SK-N-DZ (cell line): ENCODE measurements around the gene TBC1D2B. TPM values are rescaled to one million over a fixed set of nuclear protein-coding genes. Genes with fewer than 3 reads are reported as not detected.

ENCODE experiments used
- DNase-seq: peaks from one replicate; pipeline ENCODE4 v3.0.0-alpha.2; 2015; ENCODE audit warnings: low spot score
- polyA plus RNA-seq, 2 experiments: library from polyadenylated mRNA; depleted of rRNA; stranded (reverse); fragments of >200 nt; gene quantifications; 2 replicates each; pipeline ENCODE4 v1.2.3, GENCODE V29; 2014

The TBC1D2B gene
- 13.1 and 13.7 TPM in 2 replicates for polyA plus RNA-seq (2014; cell fraction: cytosol; rRNA removed)
- 15.9 and 26.6 TPM in 2 replicates for polyA plus RNA-seq (2014; cell fraction: nucleus; rRNA removed)

DNA sequence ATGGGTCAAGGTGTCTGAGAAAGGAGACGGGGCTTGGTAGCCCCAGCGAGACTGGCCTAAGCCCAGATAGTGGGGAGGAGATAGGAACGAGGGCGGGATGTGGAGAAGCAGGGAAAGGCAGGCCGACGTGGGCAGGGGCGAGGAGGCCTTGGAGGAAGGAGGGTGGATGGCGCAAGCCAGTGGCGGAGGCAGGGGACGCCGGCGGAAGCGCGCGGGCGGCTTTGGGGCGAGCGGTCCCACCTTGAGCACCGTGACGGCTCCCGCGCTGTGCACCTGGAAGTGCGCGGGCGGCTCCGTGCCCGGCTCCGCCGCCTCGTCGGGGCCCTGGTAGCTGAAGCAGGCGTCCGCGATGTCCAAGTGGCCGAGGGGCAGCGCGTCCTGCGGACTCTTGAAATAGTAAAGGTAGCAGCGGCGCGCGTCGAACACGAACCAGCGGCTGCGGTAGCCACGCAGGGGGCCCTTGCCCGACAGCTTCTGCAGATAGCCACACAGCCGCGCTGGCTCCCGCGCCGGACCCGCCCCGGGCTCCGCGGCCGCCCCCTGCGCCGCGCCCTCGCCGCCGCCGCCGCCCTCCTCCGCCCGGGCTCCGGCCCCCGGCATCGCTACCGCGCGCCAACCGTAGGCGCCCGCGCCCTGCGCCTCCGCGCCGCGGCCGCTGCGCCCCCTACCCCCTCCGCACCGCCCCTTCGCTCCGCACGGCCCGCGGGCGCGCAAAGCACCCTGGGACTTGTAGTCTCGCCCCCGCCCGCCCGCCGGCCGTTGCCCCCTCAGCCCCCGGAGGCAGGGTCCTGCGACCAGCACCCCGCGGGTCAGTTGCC is at the start of gene TBC1D2B:
Gene TBC1D2B (minus strand): TSS at position 659 of the 818 bp plus-strand sequence. CDS start 59 bp downstream, at position 600.
- DNase-seq: peak; percentile 51

DNA sequence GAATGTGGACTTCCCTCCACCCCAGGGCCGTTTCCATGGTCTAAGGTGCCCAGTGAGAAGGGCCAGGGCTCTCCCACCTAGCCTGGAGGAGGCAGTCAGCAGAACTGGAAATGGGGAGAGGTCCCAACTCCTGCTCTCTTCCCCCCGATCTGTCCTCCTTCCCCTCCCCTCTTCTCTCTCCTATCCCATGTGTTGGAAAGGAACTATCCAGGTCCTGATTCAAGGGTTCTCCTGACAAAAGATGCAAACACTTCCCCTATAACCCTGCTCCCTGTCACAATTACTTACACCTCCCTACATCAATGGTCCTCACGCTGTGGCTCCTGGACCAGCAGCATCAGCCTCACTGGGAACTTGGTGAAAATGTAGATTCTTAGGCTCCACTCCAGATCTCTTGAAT is 47.8 kb upstream of the TBC1D2B start:
- DNase-seq: no peak

DNA sequence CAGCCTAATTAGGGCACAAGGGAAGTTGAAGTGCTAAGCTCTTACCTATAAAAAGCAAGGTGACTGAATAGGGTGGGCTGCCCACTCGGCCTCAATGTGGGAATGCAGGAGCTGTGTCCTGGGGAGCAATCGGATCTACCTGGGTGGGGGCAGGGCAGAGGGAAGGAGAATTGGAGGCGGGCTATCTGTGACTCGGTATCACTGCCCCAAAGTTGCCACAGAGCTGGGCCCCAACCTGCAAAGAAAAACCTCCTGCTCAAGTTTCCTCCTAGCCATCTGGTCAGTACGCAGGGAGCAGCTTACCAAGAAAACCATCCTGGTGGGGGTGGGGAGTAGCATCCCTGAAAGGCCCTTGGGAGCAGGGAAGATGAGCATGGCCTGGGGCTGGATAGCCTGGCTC is 43.0 kb upstream of the TBC1D2B start:
- DNase-seq: no peak

- no peak for DNase-seq
Measured at GRCh38 chr15:78112551-78112950, 35.0 kb upstream of the TBC1D2B start.

GRCh38 chr15:78111788-78112187 is 34.3 kb upstream of the TBC1D2B start:
- DNase-seq: no peak

- DNase-seq: no peak
Measured at GRCh38 chr15:78110916-78111475, 33.5 kb upstream of the TBC1D2B start.

DNA sequence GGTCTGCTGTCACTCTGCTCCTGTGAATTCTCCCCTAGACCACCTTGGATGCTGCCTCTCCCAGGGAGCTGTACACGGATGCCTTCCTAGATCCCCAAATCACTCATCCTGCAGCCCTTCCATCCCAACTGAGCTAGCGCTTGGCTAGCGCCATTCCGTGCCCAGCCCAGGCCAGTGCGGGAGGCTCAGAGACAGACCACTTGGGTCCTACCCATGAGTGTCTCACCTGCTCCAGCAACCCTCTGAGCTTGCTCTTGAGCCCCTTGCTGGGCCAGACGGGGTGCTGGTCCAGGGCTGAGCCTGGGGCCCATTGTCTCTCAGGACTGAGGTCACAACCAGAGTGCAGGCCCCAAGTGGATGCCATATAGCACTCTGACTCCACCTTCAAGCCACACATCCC is 32.6 kb upstream of the TBC1D2B start:
- DNase-seq: no peak

- no peak for DNase-seq
Measured at GRCh38 chr15:78109156-78109555, 31.6 kb upstream of the TBC1D2B start.

GRCh38 chr15:78108300-78109084 is 31.0 kb upstream of the TBC1D2B start:
- DNase-seq: peak; percentile 79

DNA sequence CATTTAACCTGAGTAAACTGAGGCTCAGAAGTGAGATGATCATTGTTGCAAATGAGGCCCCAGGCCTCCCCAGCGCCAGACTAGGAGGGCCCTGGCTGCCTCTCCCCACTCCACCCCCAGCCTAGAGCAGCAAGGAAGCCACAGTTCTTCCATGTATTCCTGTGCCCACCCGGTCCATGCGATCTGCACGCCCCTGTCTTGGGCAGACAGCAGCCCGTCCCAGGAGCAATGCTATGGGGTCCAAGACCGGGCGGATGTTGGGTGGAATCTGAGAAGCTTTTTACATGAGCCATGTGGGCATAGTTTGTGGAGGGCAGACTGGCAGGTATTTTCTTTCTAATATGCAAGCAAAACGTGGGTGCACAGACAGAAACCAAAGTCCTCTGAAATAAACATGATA is 30.0 kb upstream of the TBC1D2B start:
- no peak for DNase-seq

DNA sequence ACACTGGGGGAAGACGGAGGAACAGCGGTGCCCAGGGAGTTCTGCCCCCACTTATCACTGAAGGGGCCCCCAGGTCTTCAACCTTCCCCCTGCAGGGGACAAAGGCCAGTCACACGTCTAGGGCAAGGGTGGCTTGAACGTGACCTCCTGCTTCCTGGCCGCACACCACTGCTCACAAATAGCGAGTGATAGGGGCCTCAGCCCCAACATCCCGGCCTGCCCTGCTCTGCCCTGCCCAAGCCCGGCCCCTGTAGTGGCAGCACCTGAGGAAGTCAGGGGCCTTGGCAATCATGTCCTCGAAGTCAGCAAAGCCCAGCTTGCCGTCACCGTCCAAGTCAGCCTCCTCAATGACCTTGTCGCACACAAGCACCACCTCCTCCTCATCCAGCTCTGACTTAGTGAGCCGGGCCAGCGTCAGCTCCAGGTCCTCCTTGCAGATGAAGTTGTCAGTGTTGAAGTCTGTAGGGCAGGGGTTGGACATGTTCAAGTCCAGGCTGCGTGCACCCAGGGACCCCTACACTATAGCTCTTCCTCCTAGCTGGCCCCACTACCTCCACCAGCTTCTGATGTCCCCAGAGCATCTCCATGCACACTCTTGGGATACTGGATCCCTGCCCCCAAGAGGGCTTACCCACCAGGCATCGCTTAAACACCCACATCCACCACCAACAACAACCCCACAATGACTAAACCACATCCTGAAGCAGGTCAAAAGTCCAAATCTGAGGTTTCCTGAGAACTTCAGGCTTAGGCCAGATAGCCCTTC is 28.1 kb upstream of the TBC1D2B start:
- no peak for DNase-seq

DNA sequence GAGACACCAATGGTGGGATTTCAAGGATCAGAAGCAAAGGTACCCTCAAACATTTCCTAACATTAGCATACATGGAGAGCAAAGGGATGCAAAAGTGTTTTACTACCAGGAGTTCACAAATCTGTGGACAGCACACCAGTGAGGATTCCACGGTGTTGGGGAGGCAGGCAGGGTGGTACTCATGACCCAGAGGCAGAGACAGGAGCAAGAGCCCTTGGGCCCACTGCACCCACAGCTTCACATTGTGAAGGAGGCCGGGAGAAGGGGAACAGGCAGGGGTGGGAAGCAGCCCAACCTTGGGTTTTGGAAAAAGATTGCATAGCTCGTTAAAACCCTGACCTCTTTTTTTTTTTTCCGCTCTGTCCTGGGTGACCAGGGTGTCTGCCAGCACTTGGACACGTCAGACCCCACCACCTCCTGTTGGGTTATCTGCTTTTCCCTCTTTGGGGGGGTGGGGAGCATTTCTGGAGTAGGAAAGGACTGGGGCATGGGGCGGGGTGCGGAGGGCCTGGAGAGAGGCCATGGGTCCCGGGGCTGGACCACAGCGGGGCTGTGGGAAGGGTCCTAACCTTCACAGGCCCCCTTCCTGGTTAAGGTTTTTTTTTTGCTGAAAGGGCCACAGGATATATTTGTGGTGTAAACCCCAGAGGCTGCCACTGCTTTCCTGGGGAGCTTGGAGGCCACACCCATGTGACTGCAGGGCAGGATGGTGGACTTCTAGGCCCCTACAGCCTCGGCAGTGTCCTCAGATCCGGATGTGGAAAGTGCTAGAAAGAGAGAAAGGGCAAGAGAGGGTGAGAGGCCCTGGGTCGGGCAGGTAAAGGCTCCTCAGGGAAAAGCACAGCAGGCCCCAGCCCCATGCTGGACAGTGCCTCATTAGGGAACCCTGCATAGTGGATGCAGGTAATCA is 27.3 kb upstream of the TBC1D2B start:
- DNase-seq: no peak

DNA sequence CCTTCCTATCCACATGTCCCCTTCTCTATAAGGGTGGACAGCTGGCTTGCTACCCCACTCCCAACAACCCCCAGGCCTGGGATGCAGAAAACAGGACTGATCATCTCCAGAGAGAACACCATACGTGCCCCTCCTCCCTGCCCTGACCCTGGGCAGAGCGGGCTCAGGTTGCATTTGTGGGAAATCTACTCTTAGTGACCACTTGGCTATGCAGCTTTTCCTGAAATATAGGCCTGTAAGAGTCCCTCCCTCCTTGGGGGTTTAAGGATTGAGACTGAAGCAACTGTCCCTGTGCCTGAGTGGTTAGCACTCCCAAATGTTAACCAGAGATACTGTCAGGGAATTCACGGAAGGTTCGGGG is 26.6 kb upstream of the TBC1D2B start:
- no peak for DNase-seq

DNA sequence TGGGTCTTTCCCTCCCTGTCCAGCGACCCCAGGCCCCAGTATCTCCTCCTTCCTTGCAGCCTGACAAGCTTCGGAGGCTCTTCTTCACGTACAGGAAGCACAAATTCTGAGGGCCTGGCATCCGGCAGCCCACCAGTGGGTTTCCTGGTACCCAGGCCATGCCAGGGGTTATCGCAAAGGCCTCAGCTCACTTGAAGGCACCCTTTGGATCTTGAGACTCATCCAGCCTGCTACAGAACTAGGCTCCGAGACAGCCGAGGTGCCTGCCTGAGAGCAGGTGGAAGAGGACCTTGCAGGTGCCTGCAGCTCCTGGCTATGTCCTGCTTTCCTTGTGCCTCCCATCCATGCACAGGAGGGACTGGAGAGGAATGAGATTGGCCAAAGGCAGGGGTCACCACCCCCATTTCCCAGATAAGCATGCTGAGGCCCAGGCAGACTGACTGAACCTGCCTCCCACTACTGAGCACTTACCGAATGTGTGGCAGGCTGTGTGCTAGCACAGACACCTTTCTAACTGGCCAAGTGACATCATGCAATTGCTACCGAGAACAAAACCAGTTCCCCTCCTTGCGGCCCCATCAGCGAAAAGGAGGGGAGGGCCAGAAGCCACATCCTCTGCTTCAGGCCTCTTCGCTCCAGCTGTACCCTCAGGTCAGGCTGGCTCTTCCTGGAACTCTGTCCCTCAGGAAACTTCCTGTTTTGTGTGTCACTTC is 26.1 kb upstream of the TBC1D2B start:
- no peak for DNase-seq

DNA sequence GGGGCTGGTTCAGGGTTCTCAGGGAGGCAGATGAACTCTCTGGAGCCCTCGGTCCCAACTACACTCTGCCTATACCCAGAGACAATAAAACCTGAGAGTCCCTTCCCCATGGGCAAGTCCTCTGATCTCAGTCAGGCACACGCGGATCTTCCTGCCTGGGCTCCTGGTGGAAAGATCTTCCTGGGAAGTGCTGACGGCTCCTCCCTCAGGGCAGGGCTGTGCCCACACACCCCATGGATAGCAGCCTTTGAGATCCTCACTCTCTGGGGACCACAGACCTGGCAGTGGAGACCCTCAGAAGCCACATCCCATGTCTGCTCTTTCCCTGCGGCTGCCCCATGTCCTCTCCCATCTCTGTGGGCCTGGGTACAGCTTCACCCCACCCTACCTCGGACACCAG is 25.2 kb upstream of the TBC1D2B start:
- DNase-seq: no peak

DNA sequence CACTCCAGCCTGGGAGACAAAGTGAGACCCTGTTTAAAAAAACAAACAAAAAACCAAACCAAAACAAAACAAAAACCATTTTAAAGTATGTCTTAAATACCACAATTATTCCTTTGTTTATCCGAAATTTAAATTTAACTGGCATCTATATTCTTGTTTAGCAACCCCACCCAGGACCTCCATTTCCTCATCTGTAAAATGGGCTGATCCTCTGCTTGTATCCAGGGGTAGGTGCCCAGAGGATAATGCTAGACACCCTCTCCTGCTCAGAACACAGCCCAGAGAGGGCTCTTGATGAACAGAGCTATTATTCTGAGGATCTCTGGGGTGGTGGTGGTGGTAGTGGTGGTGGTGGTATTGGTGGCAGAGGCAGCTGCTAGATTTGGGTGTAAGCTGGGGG is 24.7 kb upstream of the TBC1D2B start:
- no peak for DNase-seq

- DNase-seq: no peak
Measured at GRCh38 chr15:78101423-78102105, 24.1 kb upstream of the TBC1D2B start.

DNA sequence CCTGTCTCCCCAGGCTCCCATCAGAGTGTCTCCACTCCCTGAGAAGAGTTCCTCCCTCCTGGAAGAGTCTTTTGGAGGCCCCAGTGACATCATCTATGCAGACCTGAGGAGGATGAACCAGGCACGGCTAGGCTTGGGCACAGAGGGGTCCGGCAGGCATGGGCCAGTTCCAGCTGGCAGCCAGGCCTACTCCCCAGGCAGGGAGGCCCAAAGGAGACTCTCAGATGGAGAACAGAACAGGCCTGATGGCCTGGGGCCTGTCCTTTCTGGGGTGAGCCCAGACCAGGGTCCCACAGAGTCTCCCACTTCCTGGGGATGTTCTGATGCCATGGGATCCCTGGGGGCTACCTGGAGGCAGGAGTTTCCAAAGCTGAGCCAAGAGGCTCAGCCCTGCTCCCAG is 23.4 kb upstream of the TBC1D2B start:
- no peak for DNase-seq

DNA sequence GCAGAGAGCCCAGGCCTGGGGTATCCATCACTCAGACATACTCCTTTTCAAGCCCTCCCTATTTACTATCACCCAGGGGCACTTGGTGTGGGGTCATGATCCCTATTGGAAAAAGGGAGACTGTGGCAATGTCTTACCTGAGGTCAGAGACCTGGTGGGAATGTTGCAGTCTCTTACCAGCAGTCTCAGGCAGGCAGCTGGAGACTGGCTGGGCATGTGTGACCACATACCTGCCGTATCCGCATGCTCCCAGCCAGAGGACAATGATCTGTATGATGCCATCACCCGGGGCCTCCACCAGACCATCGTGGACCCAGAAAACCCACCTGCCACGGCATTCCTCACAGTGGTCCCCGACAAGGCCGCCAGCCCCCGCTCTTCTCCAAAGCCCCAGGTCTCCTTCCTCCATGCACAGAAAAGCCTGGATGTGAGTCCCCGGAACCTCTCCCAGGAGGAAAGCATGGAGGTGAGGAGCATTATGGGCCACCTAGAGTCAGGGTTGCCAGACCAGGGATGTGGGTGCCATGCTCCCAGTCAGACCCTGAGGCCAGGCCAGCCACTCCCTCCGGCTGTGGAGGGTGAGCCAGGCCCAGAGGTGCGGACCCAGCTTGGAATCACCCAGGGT is 20.7 kb upstream of the TBC1D2B start:
- DNase-seq: no peak
